Peyer's patch (tissue), 4 donors: ENCODE results near the gene SCN7A. TPM values are rescaled to one million over a fixed set of nuclear protein-coding genes. Genes with fewer than 3 reads are reported as not detected.
A peak's percentile ranks its signal among the peaks of the same experiment; 100 is the strongest.

Experiments
- DNase-seq, 3 donors: peaks; one replicate each; pipeline ENCODE4 v3.0.0-alpha.2; 2017 to 2019
- H3K27ac ChIP-seq, 4 donors: fragments of 200-600 bp; sonication (generic); one replicate each; pipeline ENCODE4 v1.5.1; 2016 to 2019
- H3K27me3 ChIP-seq, 2 donors: fragments of 200-600 bp; sonication (generic); one replicate each; pipeline ENCODE4 v1.5.1; 2019
- H3K36me3 ChIP-seq, 3 donors: fragments of 200-600 bp; sonication (generic); one replicate each; pipeline ENCODE4 v1.5.1; 2016 to 2019
- H3K4me1 ChIP-seq, 4 donors: fragments of 200-600 bp; sonication (generic); one replicate each; pipeline ENCODE4 v1.5.1; 2016 to 2019
- H3K4me3 ChIP-seq, 4 donors: fragments of 200-600 bp; sonication (generic); 1 replicate in 3 of 4; 2 replicates in 1 of 4; pipeline ENCODE4 v1.5.1; 2016 to 2019; ENCODE audit warnings: mild to moderate bottlenecking in 1 of 4
- H3K9me3 ChIP-seq, 4 donors: fragments of 200-600 bp; sonication (generic); one replicate each; pipeline ENCODE4 v1.5.1; 2016 to 2019; ENCODE audit warnings: mild to moderate bottlenecking in 1 of 4
- CTCF ChIP-seq, 6 experiments: fragments of 450-650 bp in 4 of 6; fragments of 200-600 bp in 2 of 6; sonication (generic) in 1 of 6; IDR thresholded peaks; one replicate each; pipeline ENCODE4 v1.5.1; 2017 to 2019; ENCODE audit warnings: antibody characterized with exemption in 6 of 6, mild to moderate bottlenecking in 3 of 6, moderate library complexity in 1 of 6
- POLR2A ChIP-seq, 2 donors: fragments of 450-650 bp; IDR thresholded peaks; one replicate each; pipeline ENCODE4 v1.5.1; 2017; ENCODE audit warnings: antibody characterized with exemption in 2 of 2, mild to moderate bottlenecking in 2 of 2, moderate library complexity in 2 of 2
- total RNA-seq, 4 donors: library from RNA; depleted of rRNA; stranded (reverse); fragments of >200 nt; gene quantifications; one replicate each; pipeline ENCODE4 v1.1.0, GENCODE V29; 2016

The SCN7A gene
- total RNA-seq, 4 donors from 2014 or later = 2.8 to 5.0 (median 3.2) TPM

- Histone ChIP-seq H3K4me1 (no peaks in the 10 kb centered on the region), H3K4me3 (no peak overlapping the region), H3K27me3 (no peaks in the 10 kb centered on the region), H3K27ac (no peak overlapping the region), H3K36me3 (no peaks in the 10 kb centered on the region), H3K9me3 (no peaks in the 10 kb centered on the region)
- TF ChIP-seq POLR2A (IDR thresholded peaks at IDR 0.05) = no peak
- TF ChIP-seq CTCF (IDR thresholded peaks at IDR 0.05) = no peak
- DNase-seq = no peak
These were observed 117.2 kb downstream of the SCN7A start for GRCh38 chr2:166376873-166377272.

- H3K4me1 ChIP-seq = no peaks in the 10 kb centered on the region
- no peak for DNase-seq
- TF ChIP-seq POLR2A (IDR thresholded peaks at IDR 0.05) (no peak), CTCF (IDR thresholded peaks at IDR 0.05) (no peak)
- peak overlapping the region in 3 of 4 donors; percentile 40 to 68 (median 61) for H3K4me3 ChIP-seq
- H3K9me3 ChIP-seq = no peaks in the 10 kb centered on the region
- peak overlapping the region in 1 of 4 donors; percentile 35 for H3K27ac ChIP-seq
- H3K27me3 ChIP-seq = no peaks in the 10 kb centered on the region
- no peaks in the 10 kb centered on the region for H3K36me3 ChIP-seq
These were observed 117.6 kb downstream of the SCN7A start for GRCh38 chr2:166376488-166376828.

GRCh38 chr2:166375736-166376487, 118.1 kb downstream of the SCN7A start, which contains the start of gene SCN9A:
SCN9A (minus strand) TSS chr2:166375944; CDS start chr2:166311756, 64,188 bp downstream.
- Histone ChIP-seq H3K4me1 (no peaks in the 10 kb centered on the region), H3K27me3 (no peaks in the 10 kb centered on the region), H3K9me3 (no peaks in the 10 kb centered on the region), H3K36me3 (no peaks in the 10 kb centered on the region), H3K4me3 (peak within 1 kb of the TSS; percentile 27 to 68 (median 50)), H3K27ac (peak within 1 kb of the TSS in 3 of 4 donors; percentile 17 to 39 (median 35))
- no peak for TF ChIP-seq CTCF (IDR thresholded peaks at IDR 0.05)
- TF ChIP-seq POLR2A (IDR thresholded peaks at IDR 0.05) = no peak
- peak in 2 of 3 donors; percentile 76 to 86 for DNase-seq

GRCh38 chr2:166375195-166375735, 118.8 kb downstream of the SCN7A start:
- H3K4me3 ChIP-seq = peak overlapping the region; percentile 27 to 68 (median 50)
- DNase-seq = no peak
- H3K27me3 ChIP-seq = no peaks in the 10 kb centered on the region
- H3K27ac ChIP-seq = peak overlapping the region in 3 of 4 donors; percentile 17 to 39 (median 35)
- no peaks in the 10 kb centered on the region for H3K4me1 ChIP-seq
- no peaks in the 10 kb centered on the region for H3K36me3 ChIP-seq
- H3K9me3 ChIP-seq = no peaks in the 10 kb centered on the region
- TF ChIP-seq POLR2A (IDR thresholded peaks at IDR 0.05) (no peak), CTCF (IDR thresholded peaks at IDR 0.05) (no peak)

GRCh38 chr2:166373951-166374350, 120.1 kb downstream of the SCN7A start:
- H3K27me3 ChIP-seq = no peaks in the 10 kb centered on the region
- H3K9me3 ChIP-seq = no peaks in the 10 kb centered on the region
- TF ChIP-seq CTCF (IDR thresholded peaks at IDR 0.05) (no peak), POLR2A (IDR thresholded peaks at IDR 0.05) (no peak)
- H3K36me3 ChIP-seq = no peaks in the 10 kb centered on the region
- no peaks in the 10 kb centered on the region for H3K4me1 ChIP-seq
- no peak for DNase-seq
- no peak overlapping the region for H3K4me3 ChIP-seq
- no peak overlapping the region for H3K27ac ChIP-seq
